T47D (cell line): ENCODE results near the gene DEPDC5.

Experiments
- DNase-seq, 2 experiments: peaks; one replicate each; pipeline versions ENCODE4 v3.0.0 to v3.0.0-alpha.2; 2011 to 2012; ENCODE audit warnings: low read depth in 1 of 2, low spot score in 1 of 2
- JUND ChIP-seq: IDR thresholded peaks from 2 replicates; pipeline ENCODE4 v1.6.1; 2012; ENCODE audit warnings: low read depth
- in situ Hi-C: cut with HindIII; loops from 2 replicates; pipeline ENCODE4 v1.10.0; 2016; ENCODE audit warnings: low sequenced_read_pairs, low pct_unique_long_range_greater_than_20kb

Gene DEPDC5

DNA sequence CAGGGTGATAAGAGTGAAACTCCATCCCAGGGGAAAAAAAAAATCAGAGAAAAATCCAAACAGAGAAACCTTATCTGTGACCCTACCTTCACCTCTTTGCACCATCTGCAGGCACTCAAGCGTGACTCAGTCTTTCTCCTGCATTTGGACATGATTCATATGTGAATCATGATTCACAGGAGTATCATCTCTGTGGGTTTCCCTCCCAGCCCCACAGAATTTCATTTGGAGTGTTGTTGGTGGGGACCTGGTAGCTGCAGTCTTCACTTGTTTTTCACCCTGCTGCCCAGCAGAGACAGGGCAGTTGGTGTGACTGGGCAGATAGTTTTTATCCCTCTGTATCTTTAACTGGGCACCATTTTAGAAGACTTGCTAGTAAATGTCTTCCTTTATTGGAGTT is 75.7 kb downstream of the DEPDC5 start:
- in situ Hi-C loops = no loop called here
- TF ChIP-seq JUND = no peak
- no peak for DNase-seq

DNA sequence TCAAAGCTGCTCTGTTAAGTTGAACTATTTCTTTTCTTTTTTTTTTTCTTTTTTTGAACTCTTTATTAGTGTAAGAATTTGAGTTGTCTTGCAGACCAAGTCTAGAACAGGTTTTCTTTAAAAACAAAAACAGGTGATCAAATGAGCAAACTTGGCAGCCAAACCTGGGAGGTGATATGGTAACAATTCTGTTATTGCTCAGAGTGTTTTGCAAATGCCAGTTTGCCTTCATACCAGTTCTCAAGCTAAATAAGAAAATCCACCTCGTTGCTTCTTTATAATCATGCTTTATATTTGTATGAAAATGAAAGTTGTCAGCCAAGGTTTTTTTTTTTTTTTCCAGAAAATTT is 76.9 kb downstream of the DEPDC5 start:
- TF ChIP-seq JUND = no peak
- no peak for DNase-seq
- in situ Hi-C loops = no loop called here

GRCh38 chr22:31833930-31834329 is 80.1 kb downstream of the DEPDC5 start:
- TF ChIP-seq JUND = no peak
- in situ Hi-C loops = no loop called here
- no peak for DNase-seq

DNA sequence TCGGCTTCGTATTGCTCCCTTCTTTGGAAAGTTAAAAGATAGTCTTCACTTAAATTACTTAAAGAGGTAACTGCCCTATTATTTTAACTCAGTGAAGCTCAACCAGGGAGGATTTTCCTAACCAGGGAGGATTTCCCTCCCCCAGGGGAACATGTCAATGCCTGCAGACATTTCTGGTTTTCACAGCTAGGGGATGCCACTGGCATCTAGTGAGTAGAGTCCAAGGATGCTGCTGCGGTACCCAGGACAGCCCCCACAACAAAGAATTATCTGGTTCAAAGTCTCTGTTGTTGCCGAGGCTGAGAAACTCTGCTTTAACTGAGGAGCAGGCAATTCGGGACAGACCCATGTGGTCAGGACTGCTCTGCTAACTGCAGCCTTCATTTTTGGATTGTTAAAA is 82.2 kb downstream of the DEPDC5 start:
- in situ Hi-C loops = no loop called here
- no peak for TF ChIP-seq JUND

GRCh38 chr22:31838917-31839316 is 85.1 kb downstream of the DEPDC5 start:
- DNase-seq = no peak
- TF ChIP-seq JUND = no peak
- in situ Hi-C loops = no loop called here

More for the DNA sequence above, 82.2 kb downstream of the DEPDC5 start:
- DNase-seq = no peak

DNA sequence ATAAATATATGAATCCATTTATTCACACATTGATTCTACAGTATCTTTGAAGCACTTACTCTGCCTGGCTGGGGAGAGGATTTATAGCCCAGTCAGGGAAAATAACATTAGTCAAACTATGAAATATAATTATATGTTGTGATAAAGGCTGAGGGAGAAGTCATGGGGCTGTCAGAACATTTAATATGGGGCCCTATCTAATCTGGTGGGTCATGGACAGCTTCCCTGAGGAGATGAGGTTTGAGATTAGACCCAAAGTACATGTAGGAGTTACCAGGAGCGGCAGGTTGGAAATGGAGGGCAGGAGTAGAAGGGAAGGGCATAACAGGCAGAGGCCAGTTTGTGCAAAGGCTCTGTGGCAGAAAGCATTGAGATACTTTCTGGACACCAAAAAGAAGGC is 86.2 kb downstream of the DEPDC5 start:
- TF ChIP-seq JUND = no peak
- DNase-seq = no peak
- in situ Hi-C loops = no loop called here

GRCh38 chr22:31840585-31840984 is 86.8 kb downstream of the DEPDC5 start:
- in situ Hi-C loops = no loop called here
- DNase-seq = no peak
- no peak for TF ChIP-seq JUND

- TF ChIP-seq JUND = no peak
- DNase-seq = no peak
- in situ Hi-C loops = no loop called here
These were observed 87.4 kb downstream of the DEPDC5 start for GRCh38 chr22:31841078-31841827.

- TF ChIP-seq JUND = no peak
- DNase-seq = no peak
- in situ Hi-C loops = no loop called here
These were observed 89.7 kb downstream of the DEPDC5 start for GRCh38 chr22:31843526-31843925.

DNA sequence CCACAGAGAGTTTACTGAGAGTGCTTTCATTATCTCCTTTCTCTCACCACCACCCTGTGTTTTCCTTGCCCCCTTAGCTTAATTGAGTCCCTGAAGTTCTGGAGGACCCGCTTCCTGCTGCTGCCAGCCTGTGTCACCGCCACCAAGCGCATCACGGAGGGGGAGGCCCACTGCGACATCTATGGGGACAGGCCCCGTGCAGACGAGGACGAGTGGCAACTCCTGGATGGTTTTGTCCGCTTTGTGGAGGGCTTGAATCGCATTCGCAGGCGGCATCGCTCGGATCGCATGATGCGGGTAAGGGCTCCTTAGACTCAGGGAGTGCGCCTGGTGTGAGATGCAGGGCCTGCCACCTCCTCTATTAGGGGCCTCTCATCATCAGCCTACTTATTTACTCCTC is 91.1 kb downstream of the DEPDC5 start:
- TF ChIP-seq JUND = no peak
- in situ Hi-C loops = no loop called here
- DNase-seq = no peak

DNA sequence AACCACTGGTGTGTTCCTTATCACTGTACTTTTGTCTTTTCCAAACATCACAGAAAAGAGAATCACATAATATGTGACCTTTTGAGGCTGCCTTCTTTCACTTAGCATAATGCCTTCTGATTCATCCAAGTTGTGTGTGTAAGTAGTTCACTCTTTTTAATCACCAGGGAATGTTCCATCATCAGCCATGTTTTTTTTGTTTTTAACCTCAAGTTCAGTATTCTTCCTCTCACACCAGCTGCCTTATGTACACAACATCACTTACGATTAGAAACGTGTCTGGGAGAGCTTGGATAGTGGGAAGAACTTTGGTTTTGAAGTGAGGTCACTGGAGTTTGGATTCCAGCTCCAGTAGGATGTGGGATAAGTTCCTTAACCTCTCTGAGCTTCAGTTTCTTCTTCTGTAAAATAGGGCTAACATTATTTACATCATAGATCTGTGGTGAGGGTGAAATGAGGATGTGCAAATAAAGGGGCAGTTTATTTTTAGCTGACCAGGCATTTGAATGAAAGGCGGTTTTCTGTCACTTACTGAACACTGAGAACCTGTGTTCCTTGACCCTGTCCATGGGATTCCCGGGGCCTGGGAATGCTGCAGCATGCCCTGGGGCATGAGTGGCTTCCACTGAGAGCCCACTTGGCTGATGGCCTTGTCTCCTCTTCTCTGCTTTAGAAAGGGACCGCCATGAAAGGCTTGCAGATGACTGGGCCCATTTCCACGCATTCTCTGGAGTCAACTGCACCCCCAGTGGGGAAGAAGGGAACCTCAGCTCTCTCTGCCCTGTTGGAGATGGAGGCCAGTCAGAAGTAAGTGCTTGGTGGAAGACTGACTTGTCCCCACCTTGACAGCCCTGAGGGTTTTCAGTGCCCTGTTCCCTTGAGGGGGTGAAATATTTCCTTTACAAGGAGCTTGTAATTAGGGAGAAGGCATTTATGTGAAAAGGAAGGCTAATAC is 92.6 kb downstream of the DEPDC5 start:
- DNase-seq = peak in 1 of 2 experiments; percentile 22
- no peak for TF ChIP-seq JUND
- in situ Hi-C loops = no loop called here

DNA sequence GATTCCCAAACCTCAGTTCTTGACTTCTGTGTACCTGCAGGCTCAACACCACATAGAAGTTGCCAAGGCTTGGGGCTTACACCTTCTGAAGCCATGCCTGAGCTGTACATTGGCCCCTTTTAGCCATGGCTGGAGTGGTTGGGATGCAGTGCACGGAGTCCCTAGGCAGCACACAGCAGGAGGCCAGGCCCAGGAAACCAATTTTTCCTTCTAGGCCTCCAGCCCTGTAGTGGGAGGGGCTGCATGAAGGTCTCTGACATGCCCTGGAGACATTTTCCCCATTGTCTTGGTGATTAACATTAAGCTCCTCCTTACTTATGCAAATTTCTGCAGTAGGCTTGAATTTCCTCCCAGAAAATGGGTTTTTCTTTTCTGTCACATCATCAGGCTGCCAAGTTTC is 94.6 kb downstream of the DEPDC5 start:
- TF ChIP-seq JUND = no peak
- in situ Hi-C loops = no loop called here

GRCh38 chr22:31850135-31850534 is 96.3 kb downstream of the DEPDC5 start:
- in situ Hi-C loops = no loop called here
- DNase-seq = no peak
- no peak for TF ChIP-seq JUND

More for the DNA sequence above, 94.6 kb downstream of the DEPDC5 start:
- DNase-seq = no peak
